H1 (cell line): ENCODE results near the gene WDR43.

Experiments
- CBX5 ChIP-seq: fragments of 300-800, 300-1000 bp; sonication (generic); IDR thresholded peaks from 2 replicates; pipeline ENCODE4 v1.7.1; 2016; ENCODE audit warnings: antibody characterized with exemption, low read length, low read depth
- CREB1 ChIP-seq: IDR thresholded peaks from 2 replicates; pipeline ENCODE4 v1.6.1; 2012; ENCODE audit warnings: inconsistent platforms
- EP300 ChIP-seq, 2 experiments: IDR thresholded peaks; 1 replicate in 1 of 2; 2 replicates in 1 of 2; pipeline ENCODE4 v1.6.1; 2011 to 2012; ENCODE audit warnings: low read depth in 2 of 2, low read length in 2 of 2, mild to moderate bottlenecking in 2 of 2, borderline replicate concordance in 1 of 2, inconsistent platforms in 1 of 2, moderate library complexity in 1 of 2
- EZH2 ChIP-seq: fragments of 200-600 bp; sonication (generic); IDR thresholded peaks from 2 replicates; pipeline ENCODE4 v1.7.1; 2012; ENCODE audit warnings: low read depth, mild to moderate bottlenecking, moderate library complexity, low read length, inconsistent platforms; ENCODE audit not compliant: severe bottlenecking
- NRF1 ChIP-seq: IDR thresholded peaks from 2 replicates; pipeline ENCODE4 v1.6.1; 2011; ENCODE audit warnings: mild to moderate bottlenecking, low read depth, low read length, improper control_type of control experiment
- POLR2A ChIP-seq, 2 experiments: IDR thresholded peaks; 1 replicate in 1 of 2; 2 replicates in 1 of 2; pipeline ENCODE4 v1.6.1; 2011; ENCODE audit warnings: low read depth in 2 of 2, low read length in 2 of 2, mild to moderate bottlenecking in 2 of 2; ENCODE audit errors: control extremely low read depth in 1 of 2
- POLR2AphosphoS5 ChIP-seq: IDR thresholded peaks from 2 replicates; pipeline ENCODE4 v1.6.1; 2011; ENCODE audit warnings: low read depth, low read length
- RNF2 ChIP-seq: fragments of 200-900, 300-1000 bp; sonication (generic); IDR thresholded peaks from 2 replicates; pipeline ENCODE4 v1.7.1; 2016; ENCODE audit warnings: borderline replicate concordance, low read depth, mild to moderate bottlenecking, antibody characterized with exemption, low read length; ENCODE audit not compliant: poor library complexity, severe bottlenecking; ENCODE audit errors: missing control alignments
- SP2 ChIP-seq: IDR thresholded peaks from 2 replicates; pipeline ENCODE4 v1.6.1; 2012; ENCODE audit warnings: mild to moderate bottlenecking, low read length, inconsistent platforms
- TF ChIP-seq, protein P1 (sequence below): IDR thresholded peaks from 2 replicates; pipeline ENCODE4 v1.6.1; 2011; ENCODE audit warnings: low read length, improper control_type of control experiment
- TF ChIP-seq, protein P2 (sequence below), 3 experiments: IDR thresholded peaks; 1 replicate in 2 of 3; 2 replicates in 1 of 3; pipeline versions ENCODE4 v1.5.1 to v1.6.1; 2011; ENCODE audit warnings: low read length in 3 of 3, mild to moderate bottlenecking in 3 of 3, inconsistent platforms in 2 of 3, low read depth in 1 of 3, moderate library complexity in 1 of 3; ENCODE audit not compliant: insufficient read depth in 1 of 3; ENCODE audit errors: control extremely low read depth in 1 of 3
- TF ChIP-seq, protein P3 (sequence below): IDR thresholded peaks from 2 replicates; pipeline ENCODE4 v1.6.1; 2012; ENCODE audit warnings: inconsistent platforms

DNA sequence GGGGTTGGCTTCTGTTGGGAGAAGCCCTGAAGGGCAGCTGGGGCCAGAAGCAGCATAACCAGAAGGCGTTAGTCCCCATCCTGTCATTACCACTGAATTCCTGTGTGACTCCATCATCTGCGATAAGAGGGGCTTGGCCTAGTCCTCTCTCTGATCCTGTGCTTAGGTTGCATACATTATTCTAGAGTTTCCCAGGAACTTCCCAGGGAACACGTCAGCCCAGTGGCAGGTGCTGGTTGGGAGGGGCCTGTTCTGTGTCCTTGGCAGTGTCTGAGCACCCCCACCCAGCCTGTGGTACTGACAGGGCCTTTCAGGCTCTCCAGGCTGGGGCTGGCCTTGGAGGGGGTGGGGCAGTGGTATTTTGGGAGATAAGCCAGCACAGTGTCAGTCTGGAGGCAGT is 82.1 kb downstream of the WDR43 start:
- TF ChIP-seq POLR2A (IDR thresholded peaks at IDR 0.05; ENCODE audit: control extremely low read depth in 1 of 2, low read depth in 2 of 2, low read length in 2 of 2) (no peak), CBX5 (no peak), EP300 (IDR thresholded peaks at IDR 0.05; ENCODE audit: borderline replicate concordance in 1 of 2, low read depth in 2 of 2, low read length in 2 of 2) (no peak), POLR2AphosphoS5 (no peak), SP2 (no peak), RNF2 (no peak), CREB1 (no peak), EZH2 (no peak), NRF1 (no peak)
- TF ChIP-seq, protein P1, sequence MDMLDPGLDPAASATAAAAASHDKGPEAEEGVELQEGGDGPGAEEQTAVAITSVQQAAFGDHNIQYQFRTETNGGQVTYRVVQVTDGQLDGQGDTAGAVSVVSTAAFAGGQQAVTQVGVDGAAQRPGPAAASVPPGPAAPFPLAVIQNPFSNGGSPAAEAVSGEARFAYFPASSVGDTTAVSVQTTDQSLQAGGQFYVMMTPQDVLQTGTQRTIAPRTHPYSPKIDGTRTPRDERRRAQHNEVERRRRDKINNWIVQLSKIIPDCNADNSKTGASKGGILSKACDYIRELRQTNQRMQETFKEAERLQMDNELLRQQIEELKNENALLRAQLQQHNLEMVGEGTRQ = no peak
- TF ChIP-seq, protein P2, sequence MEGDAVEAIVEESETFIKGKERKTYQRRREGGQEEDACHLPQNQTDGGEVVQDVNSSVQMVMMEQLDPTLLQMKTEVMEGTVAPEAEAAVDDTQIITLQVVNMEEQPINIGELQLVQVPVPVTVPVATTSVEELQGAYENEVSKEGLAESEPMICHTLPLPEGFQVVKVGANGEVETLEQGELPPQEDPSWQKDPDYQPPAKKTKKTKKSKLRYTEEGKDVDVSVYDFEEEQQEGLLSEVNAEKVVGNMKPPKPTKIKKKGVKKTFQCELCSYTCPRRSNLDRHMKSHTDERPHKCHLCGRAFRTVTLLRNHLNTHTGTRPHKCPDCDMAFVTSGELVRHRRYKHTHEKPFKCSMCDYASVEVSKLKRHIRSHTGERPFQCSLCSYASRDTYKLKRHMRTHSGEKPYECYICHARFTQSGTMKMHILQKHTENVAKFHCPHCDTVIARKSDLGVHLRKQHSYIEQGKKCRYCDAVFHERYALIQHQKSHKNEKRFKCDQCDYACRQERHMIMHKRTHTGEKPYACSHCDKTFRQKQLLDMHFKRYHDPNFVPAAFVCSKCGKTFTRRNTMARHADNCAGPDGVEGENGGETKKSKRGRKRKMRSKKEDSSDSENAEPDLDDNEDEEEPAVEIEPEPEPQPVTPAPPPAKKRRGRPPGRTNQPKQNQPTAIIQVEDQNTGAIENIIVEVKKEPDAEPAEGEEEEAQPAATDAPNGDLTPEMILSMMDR (IDR thresholded peaks at IDR 0.05; ENCODE audit: control extremely low read depth in 1 of 3, insufficient read depth in 1 of 3, low read depth in 1 of 3, low read length in 3 of 3) = no peak
- TF ChIP-seq, protein P3, sequence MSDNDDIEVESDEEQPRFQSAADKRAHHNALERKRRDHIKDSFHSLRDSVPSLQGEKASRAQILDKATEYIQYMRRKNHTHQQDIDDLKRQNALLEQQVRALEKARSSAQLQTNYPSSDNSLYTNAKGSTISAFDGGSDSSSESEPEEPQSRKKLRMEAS = no peak
